Activated naive CD4-positive, alpha-beta T cell treated with anti-CD3 and anti-CD28 coated beads for 36 hours (primary cell): ENCODE data around the gene PEMT. TPM values are rescaled to one million over a fixed set of nuclear protein-coding genes. Genes with fewer than 3 reads are reported as not detected.
A peak's percentile ranks its signal among the peaks of the same experiment; 100 is the strongest.
"Not testable (repeated sequence)": the region's sequence is repeated elsewhere in the genome, so short reads cannot be mapped to it uniquely, and the experiment has no call there.

Experiments
- CTCF ChIA-PET: fragments of 350-600 bp; sonication (Branson Sonifier 250); formaldehyde crosslinking; loops from one replicate; lab custom pipeline; 2021; ENCODE audit warnings: antibody characterized with exemption; lab: Charles Lee
- DNase-seq: peaks from one replicate; pipeline ENCODE4 v3.0.0-alpha.2; 2020
- H3K27ac Mint-ChIP-seq: one replicate; pipeline ENCODE4 v1.8.0; 2021; ENCODE audit warnings: mild to moderate bottlenecking, mixed read lengths
- H3K27me3 Mint-ChIP-seq: one replicate; pipeline ENCODE4 v1.8.0; 2021; ENCODE audit warnings: low read depth, mixed read lengths
- H3K36me3 Mint-ChIP-seq: one replicate; pipeline ENCODE4 v1.8.0; 2021; ENCODE audit warnings: low read depth, mixed read lengths
- H3K4me1 Mint-ChIP-seq: one replicate; pipeline ENCODE4 v1.8.0; 2021; ENCODE audit warnings: low read depth, mixed read lengths
- H3K4me3 Mint-ChIP-seq: one replicate; pipeline ENCODE4 v1.8.0; 2021; ENCODE audit warnings: mild to moderate bottlenecking, moderate library complexity, mixed read lengths
- H3K9me3 Mint-ChIP-seq: one replicate; pipeline ENCODE4 v1.8.0; 2021; ENCODE audit warnings: mixed read lengths
- intact Hi-C: fragments of 100-400 bp; cut with micrococcal nuclease; formaldehyde crosslinking; loops from one replicate; pipeline ENCODE4 v1.15.1; 2023
- total RNA-seq, 2 experiments: library from RNA; stranded (reverse); gene quantifications; one replicate each; pipeline ENCODE4 v1.2.3, GENCODE V29; 2021

Gene PEMT
- total RNA-seq: 10 to 100 TPM; 33.7 to 35.6 TPM

GRCh38 chr17:17591355-17592298 lies at the start of gene PEMT:
Gene PEMT, minus strand, starts transcription at chr17:17591708. Its CDS starts 82 bp downstream, at chr17:17591626.
- H3K9me3 Mint-ChIP-seq: no peaks in the 10 kb centered on the region
- H3K4me3 Mint-ChIP-seq: peak within 1 kb of the TSS; percentile 93
- CTCF ChIA-PET: interaction anchor here (0.8 to 2.7 kb wide), 5 partner anchors 10 to 200 kb away, joined by 3 to 12 read pairs (median 3); partner anchors contain the start of gene RASD1
- no peaks in the 10 kb centered on the region for H3K27me3 Mint-ChIP-seq
- peak within 1 kb of the TSS; percentile 88 for H3K27ac Mint-ChIP-seq
- H3K36me3 Mint-ChIP-seq: peaks cover 4% of the 10 kb centered on the region
- DNase-seq: peak; percentile 97
- H3K4me1 Mint-ChIP-seq: peaks cover 20% of the 10 kb centered on the region
- intact Hi-C loops: loop anchor here (1.0 to 5.0 kb wide), 9 partner anchors 95 to 591 kb away; partner anchors contain the start of genes ALKBH5, ATPAF2, COPS3 and DRC3

- H3K27ac Mint-ChIP-seq, H3K9me3 Mint-ChIP-seq, intact Hi-C loops, H3K27me3 Mint-ChIP-seq, DNase-seq, H3K4me3 Mint-ChIP-seq, H3K36me3 Mint-ChIP-seq, H3K4me1 Mint-ChIP-seq: not testable (repeated sequence)
- CTCF ChIA-PET: interaction anchor here (0.6 to 0.7 kb wide), 2 partner anchors 126 to 681 kb away, joined by 4 read pairs; no protein-coding TSS in a partner anchor
These were observed 48.3 kb upstream of the PEMT start for GRCh38 chr17:17639661-17640270.

- CTCF ChIA-PET: interaction anchor here (1.7 kb wide), 1 partner anchor 283 kb away, joined by 8 read pairs; no protein-coding TSS in a partner anchor
- DNase-seq: no peak
- no peak overlapping the region for H3K27ac Mint-ChIP-seq
These were observed 47.0 kb upstream of the PEMT start for GRCh38 chr17:17638467-17638866.

GRCh38 chr17:17636272-17636885 lies 44.9 kb upstream of the PEMT start:
- intact Hi-C loops: no loop called here
- no peaks in the 10 kb centered on the region for H3K4me1 Mint-ChIP-seq
- no peak overlapping the region for H3K4me3 Mint-ChIP-seq
- H3K27ac Mint-ChIP-seq: no peak overlapping the region
- no peak for DNase-seq
- no peaks in the 10 kb centered on the region for H3K27me3 Mint-ChIP-seq
- H3K36me3 Mint-ChIP-seq: no peaks in the 10 kb centered on the region
- CTCF ChIA-PET: interaction anchor here (1.8 kb wide), 1 partner anchor 139 kb away, joined by 5 read pairs; no protein-coding TSS in a partner anchor
- no peaks in the 10 kb centered on the region for H3K9me3 Mint-ChIP-seq

More at GRCh38 chr17:17638467-17638866, 47.0 kb upstream of the PEMT start:
- no peaks in the 10 kb centered on the region for H3K36me3 Mint-ChIP-seq
- no peaks in the 10 kb centered on the region for H3K9me3 Mint-ChIP-seq
- no peaks in the 10 kb centered on the region for H3K4me1 Mint-ChIP-seq
- intact Hi-C loops: no loop called here
- no peak overlapping the region for H3K4me3 Mint-ChIP-seq
- H3K27me3 Mint-ChIP-seq: no peaks in the 10 kb centered on the region

- H3K27ac Mint-ChIP-seq, H3K27me3 Mint-ChIP-seq, H3K36me3 Mint-ChIP-seq, CTCF ChIA-PET, H3K9me3 Mint-ChIP-seq, intact Hi-C loops, DNase-seq, H3K4me3 Mint-ChIP-seq, H3K4me1 Mint-ChIP-seq: not testable (repeated sequence)
These were observed 44.2 kb upstream of the PEMT start for GRCh38 chr17:17635537-17636271.

GRCh38 chr17:17635126-17635525 lies 43.6 kb upstream of the PEMT start:
- CTCF ChIA-PET: no interaction called here
- Mint-ChIP-seq H3K36me3 (no peaks in the 10 kb centered on the region), H3K4me1 (no peaks in the 10 kb centered on the region), H3K27me3 (no peaks in the 10 kb centered on the region), H3K27ac (no peak overlapping the region), H3K4me3 (no peak overlapping the region), H3K9me3 (no peaks in the 10 kb centered on the region)
- intact Hi-C loops: no loop called here
- no peak for DNase-seq

GRCh38 chr17:17633310-17633709 lies 41.8 kb upstream of the PEMT start:
- CTCF ChIA-PET: interaction anchor here (4.2 kb wide), 1 partner anchor 8 kb away, joined by 19 read pairs; no protein-coding TSS in a partner anchor
- no peaks in the 10 kb centered on the region for H3K36me3 Mint-ChIP-seq
- H3K4me1 Mint-ChIP-seq: peaks cover 11% of the 10 kb centered on the region
- no peak for DNase-seq
- H3K4me3 Mint-ChIP-seq: no peak overlapping the region
- no peak overlapping the region for H3K27ac Mint-ChIP-seq
- no peaks in the 10 kb centered on the region for H3K9me3 Mint-ChIP-seq
- H3K27me3 Mint-ChIP-seq: no peaks in the 10 kb centered on the region
- intact Hi-C loops: no loop called here

- intact Hi-C loops: not testable (repeated sequence)
These were observed 41.2 kb upstream of the PEMT start for GRCh38 chr17:17632690-17633089.

GRCh38 chr17:17628388-17629008 lies 37.0 kb upstream of the PEMT start:
- peaks cover 11% of the 10 kb centered on the region for H3K4me1 Mint-ChIP-seq
- peak; percentile 56 for DNase-seq
- no peaks in the 10 kb centered on the region for H3K36me3 Mint-ChIP-seq
- H3K27ac Mint-ChIP-seq: peak overlapping the region; percentile 59
- peak overlapping the region; percentile 68 for H3K4me3 Mint-ChIP-seq
- H3K9me3 Mint-ChIP-seq: no peaks in the 10 kb centered on the region
- H3K27me3 Mint-ChIP-seq: no peaks in the 10 kb centered on the region
- CTCF ChIA-PET: interaction anchor here (1.7 kb wide), 1 partner anchor 14 kb away, joined by 6 read pairs; no protein-coding TSS in a partner anchor
- intact Hi-C loops: no loop called here

More at GRCh38 chr17:17632690-17633089, 41.2 kb upstream of the PEMT start:
- DNase-seq, H3K27ac Mint-ChIP-seq, H3K27me3 Mint-ChIP-seq, H3K9me3 Mint-ChIP-seq, H3K36me3 Mint-ChIP-seq, H3K4me3 Mint-ChIP-seq: not testable (repeated sequence)
- H3K4me1 Mint-ChIP-seq: peaks cover 11% of the 10 kb centered on the region
- CTCF ChIA-PET: interaction anchor here (4.2 kb wide), 1 partner anchor 9 kb away, joined by 19 read pairs; no protein-coding TSS in a partner anchor

GRCh38 chr17:17626840-17627239 lies 35.3 kb upstream of the PEMT start:
- H3K9me3 Mint-ChIP-seq: no peaks in the 10 kb centered on the region
- intact Hi-C loops: no loop called here
- H3K27ac Mint-ChIP-seq: no peak overlapping the region
- H3K4me1 Mint-ChIP-seq: peaks cover 11% of the 10 kb centered on the region
- no peak for DNase-seq
- H3K27me3 Mint-ChIP-seq: no peaks in the 10 kb centered on the region
- CTCF ChIA-PET: no interaction called here
- no peaks in the 10 kb centered on the region for H3K36me3 Mint-ChIP-seq
- no peak overlapping the region for H3K4me3 Mint-ChIP-seq

- CTCF ChIA-PET: no interaction called here
- DNase-seq: no peak
These were observed 34.8 kb upstream of the PEMT start for GRCh38 chr17:17626151-17626805.

More at GRCh38 chr17:17626151-17626805, 34.8 kb upstream of the PEMT start:
- Mint-ChIP-seq H3K9me3 (no peaks in the 10 kb centered on the region), H3K36me3 (no peaks in the 10 kb centered on the region), H3K4me3 (no peak overlapping the region), H3K4me1 (peaks cover 11% of the 10 kb centered on the region), H3K27me3 (no peaks in the 10 kb centered on the region), H3K27ac (no peak overlapping the region)
- intact Hi-C loops: no loop called here
